Right forelimb (tissue), 1 donor: Measurements from ENCODE around the gene NAA50.
A peak's percentile ranks its signal among the peaks of the same experiment; 100 is the strongest.

ENCODE experiments used
- DNase-seq: peaks from one replicate; pipeline ENCODE4 v3.0.0-alpha.2; 2018

NAA50 gene

GRCh38 chr3:113741620-113742019, 4.4 kb downstream of the NAA50 start:
- DNase-seq = no peak

GRCh38 chr3:113741086-113741485, 5.0 kb downstream of the NAA50 start:
- no peak for DNase-seq

- no peak for DNase-seq
Measured at GRCh38 chr3:113736548-113737089, 9.4 kb downstream of the NAA50 start.

GRCh38 chr3:113731694-113732093, 14.4 kb downstream of the NAA50 start:
- no peak for DNase-seq

- no peak for DNase-seq
Measured at GRCh38 chr3:113730550-113730949, 15.5 kb downstream of the NAA50 start.

- no peak for DNase-seq
Measured at GRCh38 chr3:113728661-113729060, 17.4 kb downstream of the NAA50 start.

- no peak for DNase-seq
Measured at GRCh38 chr3:113721636-113722035, 24.4 kb downstream of the NAA50 start.

GRCh38 chr3:113719758-113720157, 26.3 kb downstream of the NAA50 start:
- no peak for DNase-seq

- no peak for DNase-seq
Measured at GRCh38 chr3:113719294-113719693, 26.8 kb downstream of the NAA50 start.

- DNase-seq = no peak
Measured at GRCh38 chr3:113717818-113718217, 28.2 kb downstream of the NAA50 start.

- DNase-seq = no peak
Measured at GRCh38 chr3:113717308-113717707, 28.7 kb downstream of the NAA50 start.

- DNase-seq = no peak
Measured at GRCh38 chr3:113714702-113715101, 31.3 kb downstream of the NAA50 start.

GRCh38 chr3:113712129-113712528, 33.9 kb downstream of the NAA50 start:
- DNase-seq = no peak

- DNase-seq = no peak
Measured at GRCh38 chr3:113707835-113708234, 38.2 kb downstream of the NAA50 start.

GRCh38 chr3:113698956-113699355, 47.1 kb downstream of the NAA50 start:
- no peak for DNase-seq

GRCh38 chr3:113698213-113698742, 47.8 kb downstream of the NAA50 start:
- DNase-seq = no peak

- no peak for DNase-seq
Measured at GRCh38 chr3:113697500-113698090, 48.5 kb downstream of the NAA50 start.

GRCh38 chr3:113696658-113697499, 49.2 kb downstream of the NAA50 start:
- DNase-seq = peak; percentile 99

- DNase-seq = peak; percentile 83
Measured at GRCh38 chr3:113695786-113696645, 50.0 kb downstream of the NAA50 start, which contains the start of gene USF3. USF3 (minus strand) TSS chr3:113696642; CDS start chr3:113674878, 21,764 bp downstream.

- no peak for DNase-seq
Measured at GRCh38 chr3:113695431-113695785, 50.6 kb downstream of the NAA50 start.

GRCh38 chr3:113690482-113690881, 55.6 kb downstream of the NAA50 start:
- no peak for DNase-seq

- no peak for DNase-seq
Measured at GRCh38 chr3:113685956-113686721, 59.9 kb downstream of the NAA50 start.
